H1 (cell line): ENCODE data around the gene ARID4B.

Experiments
- ASH2L ChIP-seq: fragments of 200-600, 300-600 bp; sonication (generic); IDR thresholded peaks from one replicate; pipeline ENCODE4 v1.7.1; 2017; ENCODE audit warnings: low read length
- CBX5 ChIP-seq: fragments of 300-800, 300-1000 bp; sonication (generic); IDR thresholded peaks from 2 replicates; pipeline ENCODE4 v1.7.1; 2016; ENCODE audit warnings: antibody characterized with exemption, low read length, low read depth
- CEBPB ChIP-seq: IDR thresholded peaks from 2 replicates; pipeline ENCODE4 v1.6.1; 2012; ENCODE audit warnings: low read depth, low read length
- CHD2 ChIP-seq: IDR thresholded peaks from 2 replicates; pipeline ENCODE4 v1.6.1; 2012; ENCODE audit warnings: low read length, improper control_type of control experiment
- CTCF ChIP-seq, 3 experiments: IDR thresholded peaks; 1 replicate in 2 of 3; 2 replicates in 1 of 3; pipeline versions ENCODE4 v1.5.1 to v1.6.1; 2011; ENCODE audit warnings: low read length in 3 of 3, mild to moderate bottlenecking in 3 of 3, inconsistent platforms in 2 of 3, low read depth in 1 of 3, moderate library complexity in 1 of 3; ENCODE audit not compliant: insufficient read depth in 1 of 3; ENCODE audit errors: control extremely low read depth in 1 of 3
- EZH2 ChIP-seq: fragments of 200-600 bp; sonication (generic); IDR thresholded peaks from 2 replicates; pipeline ENCODE4 v1.7.1; 2012; ENCODE audit warnings: low read depth, mild to moderate bottlenecking, moderate library complexity, low read length, inconsistent platforms; ENCODE audit not compliant: severe bottlenecking
- GABPA ChIP-seq: IDR thresholded peaks from 2 replicates; pipeline ENCODE4 v1.6.1; 2011; ENCODE audit warnings: mild to moderate bottlenecking, low read length, moderate library complexity, borderline replicate concordance; ENCODE audit not compliant: insufficient read depth
- USF2 ChIP-seq: IDR thresholded peaks from 2 replicates; pipeline ENCODE4 v1.6.1; 2011; ENCODE audit warnings: low read length, improper control_type of control experiment

- TF ChIP-seq CTCF (IDR thresholded peaks at IDR 0.05; ENCODE audit: control extremely low read depth in 1 of 3, insufficient read depth in 1 of 3, low read depth in 1 of 3, low read length in 3 of 3) (peak in 2 of 3 experiments; percentile 1 to 21; a peak in 2 of 4 replicates), CEBPB (no peak), ASH2L (peak; percentile 97), EZH2 (no peak), CHD2 (no peak), USF2 (no peak), GABPA (peak; percentile 87; the same call in 1 of the 2 replicates), CBX5 (no peak)
These were observed 166.9 kb downstream of the ARID4B start, which contains the start of gene RBM34 for GRCh38 chr1:235160957-235161684.
